K562 (cell line): ENCODE data around the gene DMBT1. TPM values are rescaled to one million over a fixed set of nuclear protein-coding genes. Genes with fewer than 3 reads are reported as not detected.

Source experiments
- CBX8 ChIP-seq: fragments of 200-600 bp; sonication (generic); IDR thresholded peaks from 2 replicates; pipeline ENCODE4 v1.6.1; 2012; ENCODE audit warnings: borderline replicate concordance, mixed run types, low read depth, mild to moderate bottlenecking, moderate library complexity, mixed read lengths, low read length, control low read depth, inconsistent platforms; ENCODE audit not compliant: poor library complexity, severe bottlenecking; ENCODE audit errors: extremely low read depth
- CREB1 ChIP-seq, 2 experiments: sonication (generic) in 1 of 2; formaldehyde crosslinking in 1 of 2; IDR thresholded peaks; 2 replicates each; pipeline versions ENCODE4 v1.6.1 to v1.8.0; 2012 to 2022; ENCODE audit warnings: inconsistent platforms in 1 of 2, mild to moderate bottlenecking in 1 of 2, missing genetic modification reagents in 1 of 2, moderate library complexity in 1 of 2
- KDM1A ChIP-seq, 2 experiments: fragments of 450-650 bp; IDR thresholded peaks; 2 replicates each; pipeline ENCODE4 v1.6.1; 2016; ENCODE audit warnings: mild to moderate bottlenecking in 2 of 2
- NFYB ChIP-seq: IDR thresholded peaks from 2 replicates; pipeline ENCODE4 v1.6.1; 2011; ENCODE audit warnings: mild to moderate bottlenecking, moderate library complexity; ENCODE audit not compliant: insufficient read length; ENCODE audit errors: extremely low read depth
- PHTF2 ChIP-seq: fragments of 250-450 bp; sonication (Bioruptor Pico); IDR thresholded peaks from 2 replicates; pipeline ENCODE4 v1.5.0; 2021; ENCODE audit warnings: mild to moderate bottlenecking
- RBBP5 ChIP-seq: fragments of 200-600 bp; sonication (generic); IDR thresholded peaks from 2 replicates; pipeline ENCODE4 v1.6.1; 2012; ENCODE audit warnings: borderline replicate concordance, mild to moderate bottlenecking, low read length, control low read depth, inconsistent platforms; ENCODE audit not compliant: insufficient read depth, poor library complexity, severe bottlenecking
- SIN3B ChIP-seq: fragments of 450-650 bp; IDR thresholded peaks from 2 replicates; pipeline ENCODE4 v1.6.1; 2017; ENCODE audit warnings: low read depth, mild to moderate bottlenecking, moderate library complexity
- ZBTB43 ChIP-seq: sonication (generic); formaldehyde crosslinking; IDR thresholded peaks from 2 replicates; pipeline ENCODE4 v1.8.0; 2023; ENCODE audit warnings: mild to moderate bottlenecking, missing genetic modification reagents
- ZFP36 ChIP-seq: fragments of 150-350 bp; IDR thresholded peaks from 2 replicates; pipeline ENCODE4 v1.6.1; 2018; ENCODE audit warnings: low read length, low read depth; ENCODE audit not compliant: partially characterized antibody
- ZNF197 ChIP-seq: fragments of 200-800 bp; sonication (Bioruptor generic); IDR thresholded peaks from 2 replicates; pipeline ENCODE4 v1.6.1; 2016; ENCODE audit warnings: low read depth, missing genetic modification characterization, missing compliant biosample characterization
- ZNF280A ChIP-seq: fragments of 450-650 bp; IDR thresholded peaks from 2 replicates; pipeline ENCODE4 v1.6.1; 2018; ENCODE audit warnings: mild to moderate bottlenecking, low read depth; ENCODE audit not compliant: partially characterized antibody
- polyA plus RNA-seq, 8 experiments: library from polyadenylated mRNA; depleted of rRNA in 4 of 8; stranded (reverse) in 5 of 8; unstranded in 3 of 8; fragments of >200 nt; fragmentation: Nextera tagmentation in 2 of 8; fragmentation: Illumina TruSeq in 1 of 8; extraction: Ambion mirVana in 2 of 8; extraction: Trizol in 1 of 8; gene quantifications; 2 replicates each; pipeline versions ENCODE4 v1.2.1 to v1.2.3, GENCODE V29; 2011 to 2014; ENCODE audit warnings: inconsistent platforms in 1 of 8, missing spikeins in 1 of 8
- total RNA-seq, 7 experiments: library from RNA; depleted of rRNA in 6 of 7; stranded (reverse); fragments of >200 nt in 6 of 7; fragmentation: Illumina TruSeq in 2 of 7; extraction: Trizol in 2 of 7; gene quantifications; 2 replicates each; pipeline versions ENCODE4 v1.2.1 to v1.2.3, GENCODE V29; 2011 to 2021; ENCODE audit warnings: low replicate concordance in 1 of 7
- TF ChIP-seq, protein P1 (sequence below): fragments of 250-450 bp; sonication (Bioruptor Pico); IDR thresholded peaks from 2 replicates; pipeline ENCODE4 v1.8.0; 2022; ENCODE audit warnings: inconsistent platforms

The DMBT1 gene
- total and polyA plus RNA-seq, 9 of the 15 experiments (the other 6 are each of a cell fraction or from before 2014, with no cell fraction given), result 0.01 to 0.07 TPM; not detected in 7

DNA sequence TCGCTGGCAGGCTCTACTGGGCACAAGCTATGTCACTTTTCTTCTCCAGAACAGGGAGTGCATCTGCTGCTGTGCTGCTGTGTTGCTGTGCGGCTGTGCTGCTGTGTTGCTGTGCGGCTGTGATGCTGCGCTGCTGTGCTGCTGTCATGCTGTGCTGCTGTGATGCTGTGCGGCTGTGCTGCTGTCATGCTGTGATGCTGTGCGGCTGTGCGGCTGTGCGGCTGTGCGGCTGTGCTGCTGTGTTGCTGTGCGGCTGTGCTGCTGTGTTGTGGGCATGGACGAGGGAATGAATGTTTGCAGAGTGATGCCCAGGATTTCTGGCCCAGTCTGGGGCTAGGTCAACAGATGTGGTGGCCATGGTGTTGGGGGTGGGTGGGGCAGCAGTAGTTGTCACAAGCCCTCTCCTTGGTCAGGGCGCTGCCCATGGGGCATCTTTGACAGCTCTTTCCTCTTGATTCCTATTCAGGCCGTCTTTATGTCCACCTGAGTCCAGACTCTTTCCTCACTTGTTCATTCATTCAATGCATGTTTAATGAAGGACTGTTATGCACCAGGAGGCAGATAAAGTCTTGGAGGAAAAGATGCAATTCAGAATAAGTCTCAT, 83.5 kb downstream of the DMBT1 start (continued):
- TF ChIP-seq, protein P1, sequence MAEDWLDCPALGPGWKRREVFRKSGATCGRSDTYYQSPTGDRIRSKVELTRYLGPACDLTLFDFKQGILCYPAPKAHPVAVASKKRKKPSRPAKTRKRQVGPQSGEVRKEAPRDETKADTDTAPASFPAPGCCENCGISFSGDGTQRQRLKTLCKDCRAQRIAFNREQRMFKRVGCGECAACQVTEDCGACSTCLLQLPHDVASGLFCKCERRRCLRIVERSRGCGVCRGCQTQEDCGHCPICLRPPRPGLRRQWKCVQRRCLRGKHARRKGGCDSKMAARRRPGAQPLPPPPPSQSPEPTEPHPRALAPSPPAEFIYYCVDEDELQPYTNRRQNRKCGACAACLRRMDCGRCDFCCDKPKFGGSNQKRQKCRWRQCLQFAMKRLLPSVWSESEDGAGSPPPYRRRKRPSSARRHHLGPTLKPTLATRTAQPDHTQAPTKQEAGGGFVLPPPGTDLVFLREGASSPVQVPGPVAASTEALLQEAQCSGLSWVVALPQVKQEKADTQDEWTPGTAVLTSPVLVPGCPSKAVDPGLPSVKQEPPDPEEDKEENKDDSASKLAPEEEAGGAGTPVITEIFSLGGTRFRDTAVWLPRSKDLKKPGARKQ (CRISPR knock-in tag), result no peak
- TF ChIP-seq ZNF197 (CRISPR knock-in tag), result no peak
- TF ChIP-seq ZFP36, result no peak
- TF ChIP-seq PHTF2 (CRISPR knock-in tag), result no peak
- no peak for TF ChIP-seq CREB1 (IDR thresholded peaks at IDR 0.05)
- TF ChIP-seq CREB1 (CRISPR knock-in tag; IDR thresholded peaks at IDR 0.05), result no peak
- no peak for TF ChIP-seq ZBTB43
- TF ChIP-seq SIN3B, result no peak
- TF ChIP-seq KDM1A (IDR thresholded peaks at IDR 0.05), result no peak
- no peak for TF ChIP-seq RBBP5
- no peak for TF ChIP-seq ZNF280A
- TF ChIP-seq NFYB, result no peak
- no peak for TF ChIP-seq CBX8
